Cardiac septum (tissue), 1 donor: Measurements from ENCODE around the gene KLHL4. TPM values are rescaled to one million over a fixed set of nuclear protein-coding genes. Genes with fewer than 3 reads are reported as not detected.
"Not testable (repeated sequence)": the region's sequence is repeated elsewhere in the genome, so short reads cannot be mapped to it uniquely, and the experiment has no call there.

Experiments
- DNase-seq: peaks from one replicate; pipeline ENCODE4 v3.0.0-alpha.2; 2020; ENCODE audit warnings: low spot score
- intact Hi-C: fragments of 100-400 bp; cut with DNase I; formaldehyde crosslinking; loops from one replicate; pipeline ENCODE4 v1.14.0; 2022
- long read RNA-seq: library from polyadenylated mRNA; unstranded; transcript quantifications from one replicate; pipeline ENCODE4 v2.0.0, GENCODE V29; 2021
- total RNA-seq: library from RNA; stranded (reverse); fragmentation: NEBNext Ultra II Directional; extraction: Animal tissue kit (Norgen Biotek cat#: 25700); gene quantifications from one replicate; pipeline ENCODE4 v1.2.1, GENCODE V29; 2021
- donor health status: DM: no; HTN: no; CAD: no.

Gene KLHL4, protein sequence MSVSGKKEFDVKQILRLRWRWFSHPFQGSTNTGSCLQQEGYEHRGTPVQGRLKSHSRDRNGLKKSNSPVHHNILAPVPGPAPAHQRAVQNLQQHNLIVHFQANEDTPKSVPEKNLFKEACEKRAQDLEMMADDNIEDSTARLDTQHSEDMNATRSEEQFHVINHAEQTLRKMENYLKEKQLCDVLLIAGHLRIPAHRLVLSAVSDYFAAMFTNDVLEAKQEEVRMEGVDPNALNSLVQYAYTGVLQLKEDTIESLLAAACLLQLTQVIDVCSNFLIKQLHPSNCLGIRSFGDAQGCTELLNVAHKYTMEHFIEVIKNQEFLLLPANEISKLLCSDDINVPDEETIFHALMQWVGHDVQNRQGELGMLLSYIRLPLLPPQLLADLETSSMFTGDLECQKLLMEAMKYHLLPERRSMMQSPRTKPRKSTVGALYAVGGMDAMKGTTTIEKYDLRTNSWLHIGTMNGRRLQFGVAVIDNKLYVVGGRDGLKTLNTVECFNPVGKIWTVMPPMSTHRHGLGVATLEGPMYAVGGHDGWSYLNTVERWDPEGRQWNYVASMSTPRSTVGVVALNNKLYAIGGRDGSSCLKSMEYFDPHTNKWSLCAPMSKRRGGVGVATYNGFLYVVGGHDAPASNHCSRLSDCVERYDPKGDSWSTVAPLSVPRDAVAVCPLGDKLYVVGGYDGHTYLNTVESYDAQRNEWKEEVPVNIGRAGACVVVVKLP
- total RNA-seq: 2.0 TPM
- long read RNA-seq, full-length matches to known transcripts: 1 of 3 reads
- long read RNA-seq, partial matches to known transcripts: 0 of 3 reads
- long read RNA-seq, other reads (novel, unspliced or antisense): 2 of 3 reads

DNA sequence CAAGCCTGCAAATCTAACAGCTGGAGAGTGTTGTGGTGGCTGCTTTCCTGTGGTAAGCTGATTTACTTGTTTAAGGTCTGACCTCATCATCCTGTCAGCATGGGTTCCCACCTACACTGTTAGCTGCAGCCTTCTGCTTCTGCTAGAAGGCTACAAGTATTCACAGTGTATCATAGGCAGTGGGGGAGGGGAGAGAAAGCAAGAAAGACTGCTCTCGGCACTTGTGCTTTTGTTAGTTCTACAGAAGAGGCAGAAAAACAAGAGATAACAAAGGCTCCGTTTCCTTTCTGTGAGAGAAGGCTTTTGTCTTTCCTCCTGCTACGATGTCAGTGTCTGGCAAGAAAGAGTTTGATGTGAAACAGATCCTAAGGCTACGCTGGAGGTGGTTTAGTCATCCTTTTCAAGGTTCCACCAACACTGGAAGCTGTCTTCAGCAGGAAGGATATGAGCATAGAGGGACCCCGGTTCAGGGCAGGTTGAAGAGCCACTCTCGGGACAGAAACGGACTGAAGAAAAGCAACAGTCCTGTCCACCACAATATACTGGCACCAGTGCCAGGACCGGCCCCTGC, at the start of gene KLHL4:
KLHL4 (plus strand) TSS at position 232 of the 571 bp plus-strand sequence; CDS start at position 324, 92 bp downstream.
- intact Hi-C loops: no loop called here
- no peak for DNase-seq

DNA sequence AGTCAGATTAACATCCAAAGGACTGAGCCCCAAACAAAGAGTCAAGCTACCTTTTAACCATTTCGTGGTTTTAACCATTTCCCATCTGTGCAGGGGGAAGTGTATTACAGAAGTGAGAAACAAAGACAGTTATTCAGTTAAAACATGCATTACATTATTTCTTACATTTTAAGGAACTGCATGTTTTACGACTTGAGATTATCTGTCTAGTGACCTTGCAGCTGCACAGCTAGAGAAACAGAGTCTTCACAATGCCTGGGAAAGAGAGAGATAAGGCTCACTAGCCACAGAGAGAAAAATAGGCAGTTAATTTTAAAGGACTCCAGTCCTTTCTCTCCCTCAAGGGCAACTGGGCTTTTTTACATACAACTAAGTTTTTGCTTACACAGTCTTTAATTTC, 48.7 kb upstream of the KLHL4 start:
- DNase-seq: no peak
- intact Hi-C loops: no loop called here

DNA sequence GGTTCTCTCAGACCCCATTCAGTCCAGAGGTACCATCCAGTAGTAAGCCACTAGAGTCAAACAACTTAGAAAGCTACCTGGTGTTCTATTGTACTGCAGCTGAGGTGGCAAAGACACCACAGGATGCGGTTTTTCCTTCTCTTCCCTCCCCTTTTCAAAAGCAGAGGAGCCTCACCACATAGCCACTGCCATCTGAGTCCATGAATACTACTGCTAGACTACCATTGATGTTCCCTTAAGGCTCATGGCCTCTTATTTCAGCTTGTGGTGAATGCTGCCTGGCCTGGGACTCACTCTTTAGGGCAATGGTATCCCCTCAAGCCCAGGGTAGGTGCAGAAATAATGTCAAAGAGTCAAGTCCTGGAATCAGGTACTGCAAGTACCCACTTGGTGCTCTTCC, 41.8 kb upstream of the KLHL4 start:
- no peak for DNase-seq
- intact Hi-C loops: no loop called here

DNA sequence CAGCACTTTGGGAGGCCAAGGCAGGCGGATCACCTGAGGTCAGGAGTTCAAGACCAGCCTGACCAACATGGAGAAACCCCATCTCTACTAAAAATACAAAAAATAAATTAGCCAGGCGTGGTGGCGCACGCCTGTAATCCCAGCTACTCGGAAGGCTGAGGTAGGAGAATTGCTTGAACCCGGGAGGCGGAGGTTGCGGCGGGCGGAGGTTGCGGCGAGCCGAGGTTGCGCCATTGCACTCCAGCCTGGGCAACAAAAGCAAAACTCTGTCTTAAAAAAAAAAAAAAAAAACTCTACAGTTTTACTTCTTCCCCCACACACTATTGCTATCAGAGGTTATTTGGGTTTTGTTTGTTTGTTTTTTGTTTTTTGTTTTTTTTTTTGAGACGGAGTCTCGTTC, 38.9 kb upstream of the KLHL4 start:
- intact Hi-C loops, DNase-seq: not testable (repeated sequence)

DNA sequence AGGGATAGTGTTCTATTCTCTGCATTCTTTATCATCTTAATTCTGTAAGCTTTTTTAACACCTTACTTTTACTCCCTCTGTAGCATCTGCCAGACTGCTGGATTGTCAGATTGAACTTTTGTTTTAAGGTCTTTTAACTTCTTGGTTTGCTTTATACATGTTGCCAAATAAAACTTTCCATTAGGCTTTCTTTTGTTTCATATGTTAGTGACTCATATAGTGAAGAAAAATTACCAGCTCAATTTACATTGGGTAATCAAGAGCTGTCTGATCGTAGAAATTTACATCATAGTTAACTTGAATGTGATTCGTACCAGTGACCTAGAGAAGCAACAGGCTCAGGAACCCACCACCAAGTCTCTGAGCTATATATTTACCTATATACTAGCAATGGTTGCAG, 28.5 kb upstream of the KLHL4 start:
- intact Hi-C loops: no loop called here
- no peak for DNase-seq

DNA sequence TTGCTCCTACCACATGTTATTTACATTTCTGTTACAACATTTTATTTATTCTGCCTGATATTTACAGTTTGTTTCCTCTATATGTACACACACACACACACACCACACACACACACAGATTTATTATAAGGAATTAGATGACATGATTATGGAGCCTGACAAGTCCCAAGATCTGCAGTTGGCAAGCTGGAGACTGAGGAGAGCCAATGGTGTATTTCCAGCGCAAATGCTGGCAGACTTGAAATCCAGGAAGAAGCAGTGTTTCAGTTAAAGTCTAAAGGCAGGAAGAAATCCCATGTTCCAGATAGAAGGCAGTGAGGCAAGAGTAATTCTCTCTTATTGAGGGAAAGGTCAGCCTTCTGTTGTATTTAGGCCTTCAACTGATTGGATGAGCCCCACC, 1.8 kb upstream of the KLHL4 start:
- intact Hi-C loops: no loop called here
- DNase-seq: no peak

DNA sequence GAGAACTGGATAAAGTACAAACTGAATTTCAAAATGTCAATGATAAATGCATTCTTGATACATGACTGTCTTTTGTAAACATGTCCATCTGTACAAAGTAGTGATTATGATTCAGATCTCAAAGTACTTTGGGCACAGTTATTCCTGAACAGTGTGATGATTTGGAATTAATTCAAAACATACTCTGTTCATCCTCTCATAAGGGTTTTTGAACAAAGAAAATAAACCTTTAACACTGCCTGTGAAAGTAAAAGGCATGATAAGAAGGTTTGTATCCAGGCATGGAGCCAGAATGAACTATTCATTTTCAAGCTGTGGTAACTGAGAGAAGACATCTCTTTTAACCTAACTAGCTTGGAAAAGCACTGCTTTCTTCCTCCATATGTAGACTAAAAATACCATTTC, 883 bp upstream of the KLHL4 start:
- intact Hi-C loops: no loop called here
- no peak for DNase-seq

DNA sequence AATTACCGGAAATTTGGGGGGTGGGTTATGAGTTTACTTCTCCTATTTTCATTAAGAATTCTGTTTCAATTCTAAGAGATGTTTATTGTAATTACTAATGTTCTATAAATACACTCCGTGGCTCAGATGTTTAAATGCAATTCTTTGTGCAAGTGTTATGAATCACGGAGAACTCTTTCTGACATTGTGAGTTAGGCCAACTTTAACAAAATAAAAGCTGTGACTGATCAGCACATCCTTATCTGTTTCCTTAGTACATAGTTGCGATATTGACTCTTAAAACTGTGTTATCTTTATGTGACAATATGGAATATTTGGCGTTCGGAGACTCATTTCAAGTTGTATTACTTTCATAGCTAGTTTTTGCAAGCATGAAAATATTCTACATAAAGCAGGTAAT, 902 bp downstream of the KLHL4 start:
- intact Hi-C loops: no loop called here
- DNase-seq: no peak

DNA sequence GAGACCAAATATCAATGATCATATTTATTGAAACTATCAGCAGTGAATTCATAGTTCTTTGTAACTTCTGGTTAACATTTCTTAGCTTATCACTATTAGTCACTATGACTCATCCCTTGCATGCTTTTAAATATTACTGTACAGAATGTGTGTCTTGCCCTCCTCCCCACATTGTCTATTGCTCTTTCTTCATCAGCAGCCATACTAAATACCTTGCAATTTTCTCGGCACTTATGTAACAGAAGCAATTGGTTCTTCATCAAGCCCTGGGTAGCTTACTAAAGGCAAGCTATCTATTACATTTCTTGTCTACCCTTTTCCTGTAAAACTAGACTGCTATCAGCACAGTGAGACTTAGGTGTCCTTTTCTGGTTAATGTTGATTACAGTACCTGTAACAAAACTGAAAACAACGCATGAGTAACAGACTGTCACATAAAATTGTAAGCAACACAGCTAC, 8.2 kb downstream of the KLHL4 start:
- no peak for DNase-seq
- intact Hi-C loops: no loop called here

DNA sequence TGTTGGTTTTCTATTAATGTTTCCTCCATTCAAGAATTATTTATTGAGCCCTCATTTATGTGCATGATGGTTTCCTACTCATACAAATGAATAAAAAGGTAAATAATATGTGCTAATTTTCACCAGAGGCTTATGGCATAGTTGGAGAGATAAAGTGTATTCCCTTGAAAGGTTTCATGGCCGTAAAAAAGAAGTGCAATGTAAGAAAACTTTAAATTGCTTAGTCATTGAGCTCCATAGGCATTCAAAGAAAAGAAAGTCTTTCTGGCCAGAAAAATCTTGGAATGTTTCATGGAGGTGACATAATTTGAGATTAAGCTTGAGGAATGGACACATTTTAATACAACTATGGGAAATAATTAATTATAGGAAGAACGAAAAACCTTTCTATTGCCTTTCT, 8.7 kb downstream of the KLHL4 start:
- no peak for DNase-seq
- intact Hi-C loops: no loop called here

DNA sequence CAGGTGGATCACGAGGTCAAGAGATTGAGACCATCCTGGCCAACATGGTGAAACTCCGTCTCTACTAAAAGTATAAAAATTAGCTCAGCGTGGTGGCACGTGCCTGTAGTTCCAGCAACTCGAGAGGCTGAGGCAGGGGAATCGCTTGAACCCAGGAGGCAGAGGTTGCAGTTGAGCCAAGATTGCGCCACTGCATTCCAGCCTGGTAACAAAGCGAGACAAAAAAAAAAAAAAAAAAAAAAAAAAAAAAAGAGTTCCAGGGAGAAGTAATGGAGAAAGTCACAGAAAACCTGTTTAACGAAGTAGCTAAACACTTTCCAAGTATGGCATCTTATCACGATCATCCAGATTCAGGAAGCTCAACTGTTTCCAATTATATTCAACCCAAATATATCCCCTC, 10.9 kb downstream of the KLHL4 start:
- DNase-seq: no peak
- intact Hi-C loops: no loop called here

DNA sequence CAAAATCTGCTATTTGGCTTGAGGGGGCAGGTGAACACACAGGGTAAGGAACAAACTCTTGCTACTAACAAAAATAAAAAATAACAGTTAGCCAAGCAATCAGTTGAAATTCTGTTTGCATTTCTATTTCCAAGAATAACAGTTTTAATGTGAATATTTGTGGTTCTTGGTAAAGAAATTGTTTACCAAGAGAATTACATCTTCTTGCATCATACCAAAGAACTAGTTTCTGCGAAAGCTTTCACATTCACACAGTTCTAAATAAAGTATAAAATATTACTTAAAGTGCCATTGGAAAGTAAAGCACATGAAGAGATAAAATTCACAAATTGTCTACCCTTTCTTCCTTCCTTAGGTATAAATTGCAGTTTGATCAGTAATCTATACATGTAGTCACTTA, 54.4 kb downstream of the KLHL4 start:
- intact Hi-C loops: no loop called here
- no peak for DNase-seq

DNA sequence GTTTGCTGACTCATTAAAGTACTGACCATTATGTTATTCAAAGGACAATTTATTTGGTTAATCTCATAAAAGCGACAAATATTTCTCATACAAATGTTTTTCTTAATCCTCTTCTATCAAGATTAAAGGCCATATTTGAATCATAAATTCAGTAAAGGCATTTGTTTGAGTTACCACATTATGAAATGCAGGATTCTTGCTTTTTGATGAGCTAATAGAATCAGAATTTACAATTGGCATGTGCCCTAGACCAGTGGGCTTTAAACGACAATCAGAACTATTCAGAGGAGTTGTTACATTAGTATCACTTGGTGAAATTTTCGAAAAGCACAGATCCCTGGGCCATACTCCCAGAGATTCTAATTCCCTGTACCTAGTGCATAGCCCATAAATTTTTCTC, 55.3 kb downstream of the KLHL4 start:
- DNase-seq: no peak
- intact Hi-C loops: no loop called here

DNA sequence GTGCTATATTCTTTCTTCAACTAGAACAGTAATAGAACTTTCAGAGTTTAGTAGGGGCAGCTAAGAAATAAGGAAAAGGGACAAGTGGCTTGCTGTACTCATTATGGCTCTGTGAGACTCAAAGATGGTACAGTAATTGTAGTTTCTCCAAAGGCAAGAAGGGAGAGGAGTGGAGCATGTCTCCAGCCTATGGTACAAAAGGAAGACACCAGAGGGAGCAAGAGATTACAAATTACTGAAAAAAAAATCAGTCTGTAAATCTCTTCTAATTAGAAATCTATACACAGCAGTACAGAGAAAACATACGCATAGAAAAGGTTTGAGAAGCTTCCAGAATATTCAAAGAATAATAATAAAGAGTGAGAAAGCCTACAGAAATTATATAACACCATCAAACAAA, 61.4 kb downstream of the KLHL4 start:
- DNase-seq: no peak
- intact Hi-C loops: no loop called here

DNA sequence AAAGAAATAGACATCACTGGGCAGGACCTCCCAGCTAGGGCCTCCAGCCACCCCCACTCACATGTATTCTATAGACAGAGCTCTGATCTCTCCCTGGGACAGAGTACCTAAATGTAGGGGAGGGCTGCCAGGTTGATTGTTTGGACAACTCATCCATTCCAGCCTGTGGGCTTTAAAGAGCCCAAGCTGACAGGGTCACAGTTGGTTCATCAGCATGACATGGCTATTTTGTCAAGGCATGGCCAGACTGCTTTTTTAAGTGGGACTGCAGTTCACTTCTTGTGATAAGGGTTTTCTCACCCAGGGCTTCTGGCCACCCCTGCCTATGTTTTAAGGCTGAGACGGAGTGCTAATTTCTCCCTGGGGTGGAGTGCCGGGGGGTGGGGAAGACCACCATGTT, 63.3 kb downstream of the KLHL4 start:
- intact Hi-C loops: no loop called here
- no peak for DNase-seq

DNA sequence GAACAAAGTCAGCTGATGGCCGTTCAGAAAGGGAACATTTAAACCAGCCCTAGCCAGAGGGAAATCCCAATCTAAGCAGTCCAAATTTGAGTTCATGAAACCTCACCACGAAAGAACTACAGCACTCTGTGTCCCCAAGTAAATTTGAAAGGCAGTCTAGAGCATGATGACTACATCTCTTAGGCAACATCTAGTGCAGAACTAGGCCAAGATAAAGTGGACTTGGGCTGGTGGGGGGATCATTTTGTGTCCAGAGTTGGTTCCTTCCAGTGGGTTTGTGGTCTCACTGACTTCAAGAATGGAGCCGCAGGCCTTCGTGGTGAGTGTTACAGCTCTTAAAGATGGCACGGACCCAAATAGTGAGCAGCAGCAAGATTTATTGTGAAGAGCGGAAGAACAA, 64.9 kb downstream of the KLHL4 start:
- no peak for DNase-seq
- intact Hi-C loops: no loop called here

DNA sequence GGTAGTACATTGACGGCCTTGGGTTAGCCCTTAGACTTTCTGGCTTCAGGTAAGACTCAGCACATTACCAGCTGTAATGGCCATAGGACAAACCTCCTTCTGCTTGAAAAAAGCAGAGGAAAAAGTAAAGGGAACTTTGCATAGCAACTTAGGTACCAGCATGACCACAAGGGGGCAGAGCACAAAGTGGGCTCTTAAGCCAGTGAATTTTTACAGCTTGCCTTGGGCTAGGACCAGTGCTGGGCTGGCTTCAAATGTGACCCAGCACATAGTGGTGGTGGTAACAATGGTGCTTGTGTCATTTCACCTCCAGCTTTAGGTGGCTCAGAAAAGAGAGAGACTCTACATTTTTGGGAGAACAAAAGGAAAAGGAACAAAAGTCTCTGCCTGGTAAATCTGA, 66.1 kb downstream of the KLHL4 start:
- intact Hi-C loops: no loop called here
- no peak for DNase-seq

DNA sequence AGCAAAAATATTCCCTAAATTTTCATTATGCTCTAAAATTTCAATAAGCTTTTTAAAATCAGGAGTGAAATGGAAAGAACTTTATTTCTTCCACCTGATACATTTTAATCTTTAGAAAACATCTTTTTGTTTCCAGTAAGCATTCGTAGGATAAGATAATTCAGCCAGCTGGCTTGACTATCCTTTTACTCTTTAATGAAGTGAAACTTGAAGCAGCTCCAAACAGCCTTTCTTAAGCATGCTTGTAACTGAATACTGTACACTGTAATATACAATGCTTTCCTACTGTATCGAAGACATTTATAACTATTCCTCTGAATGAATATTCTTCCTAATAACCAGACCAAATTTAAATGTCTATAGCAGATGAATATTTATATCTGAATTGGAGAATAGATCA, 98.8 kb downstream of the KLHL4 start:
- intact Hi-C loops: no loop called here
- no peak for DNase-seq

DNA sequence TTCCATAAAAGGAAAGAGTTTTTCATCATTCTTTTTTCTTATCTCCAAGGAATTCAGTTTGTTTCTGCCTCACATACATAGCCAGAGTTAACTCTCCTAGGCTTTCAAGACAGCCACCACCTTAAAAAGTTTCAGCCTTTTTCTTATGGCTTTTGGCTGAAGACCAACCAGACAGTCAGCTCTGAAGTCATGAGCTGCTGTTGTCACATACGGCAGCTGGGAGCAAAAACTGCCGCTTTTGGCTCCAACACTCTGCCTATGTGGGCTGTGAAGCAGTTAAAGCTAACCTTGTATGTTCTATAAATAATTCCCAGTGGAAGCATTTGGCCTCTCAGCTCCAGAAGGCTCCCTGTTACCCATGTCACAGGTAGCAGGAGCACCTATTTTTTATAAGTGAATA, 104.1 kb downstream of the KLHL4 start:
- intact Hi-C loops: no loop called here
- no peak for DNase-seq

DNA sequence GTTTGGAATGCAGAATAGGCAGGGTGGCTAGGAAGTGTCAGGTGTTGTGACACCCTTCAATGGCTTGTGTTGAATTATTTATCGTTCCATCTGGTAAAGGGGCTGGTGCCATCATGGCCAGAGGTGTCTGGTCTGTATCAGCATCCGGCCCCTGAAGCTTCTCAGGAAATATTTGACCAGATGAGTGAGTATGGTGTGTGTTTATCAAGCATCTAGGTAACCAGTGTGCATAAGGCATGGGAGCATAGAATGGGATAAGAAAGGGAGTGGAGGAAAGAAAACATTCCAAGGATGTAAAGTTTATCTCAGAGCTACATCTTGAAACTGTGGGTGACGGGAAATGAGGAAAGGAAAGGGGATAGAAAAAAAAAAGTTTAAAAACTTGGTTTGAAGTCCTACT, 109.4 kb downstream of the KLHL4 start:
- no peak for DNase-seq
- intact Hi-C loops: no loop called here

DNA sequence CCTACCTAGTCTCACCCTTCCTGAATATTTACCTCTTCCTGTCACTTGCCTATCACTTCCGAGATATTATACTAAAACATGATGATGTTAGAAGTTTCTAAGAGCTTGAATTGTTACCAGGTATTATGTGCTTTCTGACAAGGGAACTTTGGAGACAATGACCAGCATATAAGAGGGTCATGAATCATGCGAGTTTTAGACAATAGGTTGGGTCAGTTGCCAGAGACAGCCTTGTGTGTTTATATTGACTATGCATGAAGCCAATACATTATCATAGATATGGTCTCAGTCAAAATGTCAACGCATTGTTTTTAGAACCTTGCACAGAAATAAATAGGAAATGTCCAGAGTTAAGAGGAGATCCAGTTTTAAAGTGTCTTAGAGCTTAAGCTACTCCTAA, 116.8 kb downstream of the KLHL4 start:
- intact Hi-C loops: no loop called here

More for the DNA sequence above, 116.8 kb downstream of the KLHL4 start:
- no peak for DNase-seq
